ENCODE results near the gene GPT2.

The GPT2 gene

DNA sequence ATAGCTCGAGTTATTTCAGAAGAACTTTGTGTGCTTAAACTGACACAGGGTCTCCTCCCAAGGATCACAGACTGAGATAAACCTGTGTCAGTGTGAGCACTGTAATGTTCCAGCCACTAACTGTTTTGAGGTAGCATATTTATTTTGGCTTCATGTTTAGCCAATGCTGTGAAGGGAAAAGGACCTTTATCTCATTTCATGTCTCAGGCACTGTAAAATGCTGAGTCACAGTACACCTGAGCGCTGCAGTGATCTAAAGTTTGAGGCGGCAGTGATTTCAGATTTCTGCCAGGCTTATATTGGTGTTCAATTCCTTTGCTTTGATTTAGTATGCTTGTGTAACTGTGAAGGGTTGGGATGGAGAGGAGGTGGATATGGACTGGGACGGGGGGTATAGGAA, 92.4 kb downstream of the GPT2 start:
- no peak overlapping the region for H3K4me3 Mint-ChIP-seq
- no peaks in the 10 kb centered on the region for H3K9me3 Mint-ChIP-seq
- no peak for ATAC-seq
- DNase-seq (ENCODE audit: low spot score in 2 of 2) = no peak
- H3K4me1 Mint-ChIP-seq = peaks cover 41% of the 10 kb centered on the region
- H3K27ac Mint-ChIP-seq = peak overlapping the region; percentile 33
- peaks cover 14% of the 10 kb centered on the region for H3K36me3 Mint-ChIP-seq
